ENCODE results near the gene CHRND. TPM values are rescaled to one million over a fixed set of nuclear protein-coding genes. Genes with fewer than 3 reads are reported as not detected.

Gene CHRND
- total RNA-seq, 2 donors from 2014 or later: not detected

GRCh38 chr2:232542715-232543467 is 16.9 kb downstream of the CHRND start:
- H3K4me3 Mint-ChIP-seq: no peak overlapping the region
- peaks cover 7 to 8% of the 10 kb centered on the region in 2 donors for H3K27me3 Mint-ChIP-seq
- no peaks in the 10 kb centered on the region for H3K9me3 Mint-ChIP-seq
- H3K4me1 Mint-ChIP-seq (ENCODE audit: low read depth in 2 of 2): peaks cover 0 to 15% of the 10 kb centered on the region in 2 donors
- H3K36me3 Mint-ChIP-seq: no peaks in the 10 kb centered on the region
- no peak overlapping the region for H3K27ac Mint-ChIP-seq
- DNase-seq (ENCODE audit: low spot score) (no peak), ATAC-seq (no peak)

GRCh38 chr2:232543491-232543890 is 17.5 kb downstream of the CHRND start:
- Mint-ChIP-seq H3K27me3 (peaks cover 1 to 3% of the 10 kb centered on the region in 2 donors), H3K9me3 (no peaks in the 10 kb centered on the region), H3K4me3 (no peak overlapping the region), H3K4me1 (ENCODE audit: low read depth in 2 of 2) (peaks cover 5 to 12% of the 10 kb centered on the region in 2 donors), H3K36me3 (peaks cover under 1% of the 10 kb centered on the region), H3K27ac (no peak overlapping the region)
- DNase-seq (ENCODE audit: low spot score) (no peak), ATAC-seq (no peak)

- Mint-ChIP-seq H3K27ac (no peak overlapping the region), H3K4me1 (ENCODE audit: low read depth in 2 of 2) (peaks cover 11 to 13% of the 10 kb centered on the region in 2 donors), H3K36me3 (peaks cover 7% of the 10 kb centered on the region), H3K9me3 (no peaks in the 10 kb centered on the region), H3K27me3 (no peaks in the 10 kb centered on the region), H3K4me3 (no peak overlapping the region)
- DNase-seq (ENCODE audit: low spot score) (no peak), ATAC-seq (peak in 1 of 2 donors; percentile 20)
These were observed 18.1 kb downstream of the CHRND start for GRCh38 chr2:232543928-232544631.

- H3K4me1 Mint-ChIP-seq (ENCODE audit: low read depth in 2 of 2): peaks cover 17 to 19% of the 10 kb centered on the region in 2 donors
- H3K9me3 Mint-ChIP-seq: no peaks in the 10 kb centered on the region
- H3K4me3 Mint-ChIP-seq: no peak overlapping the region
- H3K27me3 Mint-ChIP-seq: no peaks in the 10 kb centered on the region
- DNase-seq (ENCODE audit: low spot score) (no peak), ATAC-seq (no peak)
- peaks cover 10% of the 10 kb centered on the region for H3K36me3 Mint-ChIP-seq
- H3K27ac Mint-ChIP-seq: no peak overlapping the region
These were observed 18.7 kb downstream of the CHRND start for GRCh38 chr2:232544674-232545073.

- H3K27me3 Mint-ChIP-seq: no peaks in the 10 kb centered on the region
- H3K4me1 Mint-ChIP-seq (ENCODE audit: low read depth in 2 of 2): peaks cover 20 to 24% of the 10 kb centered on the region in 2 donors
- no peak for ATAC-seq
- H3K27ac Mint-ChIP-seq: no peak overlapping the region
- peaks cover 13% of the 10 kb centered on the region for H3K36me3 Mint-ChIP-seq
- H3K4me3 Mint-ChIP-seq: no peak overlapping the region
- H3K9me3 Mint-ChIP-seq: no peaks in the 10 kb centered on the region
- no peak for DNase-seq (ENCODE audit: low spot score)
These were observed 19.8 kb downstream of the CHRND start for GRCh38 chr2:232545511-232546375.

- ATAC-seq (no peak), DNase-seq (ENCODE audit: low spot score) (no peak)
- Mint-ChIP-seq H3K36me3 (peaks cover 17% of the 10 kb centered on the region), H3K27me3 (no peaks in the 10 kb centered on the region), H3K27ac (no peak overlapping the region), H3K4me3 (no peak overlapping the region), H3K4me1 (ENCODE audit: low read depth in 2 of 2) (peaks cover 36 to 37% of the 10 kb centered on the region in 2 donors), H3K9me3 (no peaks in the 10 kb centered on the region)
These were observed 22.0 kb downstream of the CHRND start for GRCh38 chr2:232547991-232548390.

GRCh38 chr2:232549655-232550353 is 23.8 kb downstream of the CHRND start:
- Mint-ChIP-seq H3K4me3 (peak overlapping the region; percentile 95), H3K9me3 (no peaks in the 10 kb centered on the region), H3K27me3 (no peaks in the 10 kb centered on the region), H3K4me1 (ENCODE audit: low read depth in 2 of 2) (peaks cover 49 to 54% of the 10 kb centered on the region in 2 donors), H3K36me3 (peaks cover 20% of the 10 kb centered on the region), H3K27ac (peak overlapping the region; percentile 95 to 96)
- ATAC-seq: no peak
- DNase-seq (ENCODE audit: low spot score): no peak

GRCh38 chr2:232550354-232551249 is 24.6 kb downstream of the CHRND start, which contains the start of the genes EIF4E2 and TIGD1:
Gene EIF4E2 (plus strand): TSS chr2:232550689. CDS start chr2:232550725, 36 bp downstream.
Gene TIGD1 (minus strand): TSS chr2:232550557. CDS start chr2:232549882, 675 bp downstream.
- H3K36me3 Mint-ChIP-seq: peaks cover 20% of the 10 kb centered on the region
- peaks cover 55 to 61% of the 10 kb centered on the region in 2 donors for H3K4me1 Mint-ChIP-seq (ENCODE audit: low read depth in 2 of 2)
- H3K27me3 Mint-ChIP-seq: no peaks in the 10 kb centered on the region

GRCh38 chr2:232551250-232551638 is 25.3 kb downstream of the CHRND start:
- no peaks in the 10 kb centered on the region for H3K9me3 Mint-ChIP-seq
- H3K4me3 Mint-ChIP-seq: peak overlapping the region; percentile 95
- H3K27me3 Mint-ChIP-seq: no peaks in the 10 kb centered on the region
- peak overlapping the region; percentile 87 to 96 for H3K27ac Mint-ChIP-seq
- H3K36me3 Mint-ChIP-seq: peaks cover 21% of the 10 kb centered on the region
- ATAC-seq: no peak
- peaks cover 59 to 68% of the 10 kb centered on the region in 2 donors for H3K4me1 Mint-ChIP-seq (ENCODE audit: low read depth in 2 of 2)
- DNase-seq (ENCODE audit: low spot score): no peak

More at GRCh38 chr2:232550354-232551249, 24.6 kb downstream of the CHRND start, which contains the start of the genes EIF4E2 and TIGD1:
- Mint-ChIP-seq H3K27ac (peak within 1 kb of the TSS; percentile 95 to 96), H3K4me3 (peak within 1 kb of the TSS; percentile 95), H3K9me3 (no peaks in the 10 kb centered on the region)
- DNase-seq (ENCODE audit: low spot score): peak; percentile 94
- peak; percentile 97 to 98 for ATAC-seq

GRCh38 chr2:232551776-232552175 is 25.8 kb downstream of the CHRND start:
- no peaks in the 10 kb centered on the region for H3K27me3 Mint-ChIP-seq
- peak overlapping the region; percentile 95 for H3K4me3 Mint-ChIP-seq
- H3K27ac Mint-ChIP-seq: peak overlapping the region; percentile 87 to 96
- H3K36me3 Mint-ChIP-seq: peaks cover 26% of the 10 kb centered on the region
- H3K9me3 Mint-ChIP-seq: no peaks in the 10 kb centered on the region
- ATAC-seq (no peak), DNase-seq (ENCODE audit: low spot score) (no peak)
- peaks cover 59 to 73% of the 10 kb centered on the region in 2 donors for H3K4me1 Mint-ChIP-seq (ENCODE audit: low read depth in 2 of 2)

GRCh38 chr2:232556426-232556825 is 30.5 kb downstream of the CHRND start:
- Mint-ChIP-seq H3K36me3 (peaks cover 35% of the 10 kb centered on the region), H3K9me3 (no peaks in the 10 kb centered on the region), H3K4me3 (no peak overlapping the region), H3K4me1 (ENCODE audit: low read depth in 2 of 2) (peaks cover 38 to 49% of the 10 kb centered on the region in 2 donors), H3K27me3 (no peaks in the 10 kb centered on the region), H3K27ac (no peak overlapping the region)
- DNase-seq (ENCODE audit: low spot score) (no peak), ATAC-seq (no peak)

- H3K4me3 Mint-ChIP-seq: no peak overlapping the region
- no peak for DNase-seq (ENCODE audit: low spot score)
- H3K9me3 Mint-ChIP-seq: no peaks in the 10 kb centered on the region
- H3K27ac Mint-ChIP-seq: peak overlapping the region in 1 of 2 donors; percentile 48
- no peaks in the 10 kb centered on the region for H3K27me3 Mint-ChIP-seq
- peaks cover 23% of the 10 kb centered on the region for H3K36me3 Mint-ChIP-seq
- ATAC-seq: no peak
- no peaks in the 10 kb centered on the region for H3K4me1 Mint-ChIP-seq (ENCODE audit: low read depth in 2 of 2)
These were observed 36.7 kb downstream of the CHRND start for GRCh38 chr2:232562515-232563151.
